COR-L47 (cell line): ENCODE measurements around the gene WNT8A.

Experiments used
- DNase-seq: peaks from one replicate; lab custom pipeline; 2025; lab: John Stamatoyannopoulos, UW

WNT8A gene

GRCh38 chr5:138091685-138092084 is 7.9 kb downstream of the WNT8A start:
- DNase-seq, result no peak

- DNase-seq, result no peak
Observed at GRCh38 chr5:138092301-138092700, 8.5 kb downstream of the WNT8A start.

GRCh38 chr5:138093036-138093435 is 9.2 kb downstream of the WNT8A start:
- DNase-seq, result no peak

DNA sequence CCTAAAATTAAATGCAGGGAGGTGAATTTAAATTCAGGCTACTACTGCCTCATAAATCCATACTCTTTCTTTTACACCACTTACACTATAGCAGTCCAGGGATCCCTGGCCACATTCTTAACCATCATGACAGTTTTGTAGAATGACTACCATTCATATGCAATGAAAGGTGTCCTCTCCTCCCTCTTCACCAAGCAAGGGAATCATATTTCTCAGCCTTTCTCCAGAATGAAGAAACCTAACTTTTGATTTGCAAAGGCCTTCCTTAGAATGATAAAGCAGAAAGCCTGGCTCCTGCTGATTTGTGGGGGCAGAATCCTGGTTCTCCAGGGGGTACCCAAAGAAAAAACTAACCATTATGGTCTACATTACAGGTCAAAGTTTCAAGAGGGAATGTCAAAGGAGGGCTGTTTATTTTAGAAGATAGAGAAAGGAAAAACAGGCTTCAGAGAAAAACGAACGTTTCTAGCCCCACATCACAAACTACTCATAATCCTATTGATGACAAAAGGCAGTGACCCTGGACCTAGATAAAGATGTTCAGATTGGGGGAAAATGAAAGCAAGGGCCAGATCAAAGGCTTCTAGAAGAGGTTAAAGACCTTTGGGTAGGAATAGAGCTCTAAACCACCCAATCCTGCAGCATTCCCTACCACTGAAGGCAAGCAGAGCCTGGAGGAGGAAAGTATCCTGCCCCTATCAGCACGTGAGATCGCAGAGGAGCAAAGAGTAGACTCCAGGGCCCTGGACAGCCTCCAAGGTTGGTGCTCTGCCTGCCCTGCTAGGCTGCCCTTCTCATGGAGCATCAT is 11.5 kb downstream of the WNT8A start:
- no peak for DNase-seq

DNA sequence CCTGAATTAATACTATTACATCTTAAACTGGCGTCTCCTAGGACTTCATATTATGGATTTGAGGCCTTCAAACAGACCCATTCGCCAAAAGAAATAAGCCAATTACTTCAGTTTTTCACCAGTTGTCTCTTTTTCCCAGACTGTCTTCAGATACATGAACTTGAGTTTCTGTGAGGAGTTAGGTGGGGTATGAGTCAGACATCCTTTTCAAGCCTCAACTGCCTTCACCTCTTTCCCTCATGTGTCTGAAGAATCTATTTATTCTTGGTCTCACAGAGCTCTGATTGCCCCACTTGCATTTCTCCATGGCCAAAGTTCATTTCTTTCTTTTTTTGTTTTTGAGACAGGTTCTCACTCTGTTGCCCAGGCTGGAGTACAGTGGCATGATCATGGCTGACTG is 12.5 kb downstream of the WNT8A start:
- DNase-seq, result no peak

DNA sequence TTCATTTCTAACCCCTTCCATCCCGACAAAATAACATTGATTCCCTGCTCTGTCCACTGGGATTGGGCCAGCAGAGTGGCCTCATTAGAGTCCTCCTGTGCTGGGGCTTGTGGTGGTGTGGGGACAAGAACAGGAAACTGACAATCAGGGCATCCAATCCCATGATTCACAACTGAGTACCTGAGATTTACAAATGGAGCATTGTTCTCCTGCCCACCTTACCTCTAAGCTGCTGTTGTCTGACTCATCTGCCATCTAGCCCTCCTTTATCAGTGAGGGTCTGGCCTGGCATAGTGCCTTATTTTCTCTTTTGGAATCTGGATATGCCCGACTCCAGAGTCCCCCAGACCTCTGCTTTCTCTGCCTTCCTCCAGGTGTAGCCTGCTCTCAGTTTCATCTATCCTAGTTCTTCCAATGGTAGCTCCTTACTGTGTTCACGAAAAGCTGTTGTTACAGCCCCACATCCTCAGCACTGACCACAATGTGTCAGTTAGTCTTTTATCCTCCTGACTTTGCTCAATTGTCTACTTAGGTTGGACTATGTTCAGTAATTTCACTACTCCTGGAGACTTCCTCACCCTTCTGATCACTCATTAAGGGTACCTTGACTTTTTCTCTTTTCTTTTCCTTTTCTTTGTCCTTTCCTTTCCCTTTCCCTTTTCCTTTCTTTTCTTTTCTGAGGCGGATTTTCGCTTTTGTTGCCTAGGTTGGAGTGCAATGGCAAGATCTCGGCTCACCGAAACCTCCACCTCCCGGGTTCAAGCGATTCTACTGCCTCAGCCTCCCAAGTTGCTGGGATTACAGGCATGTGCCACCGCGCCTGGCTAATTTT is 13.4 kb downstream of the WNT8A start:
- DNase-seq, result no peak

DNA sequence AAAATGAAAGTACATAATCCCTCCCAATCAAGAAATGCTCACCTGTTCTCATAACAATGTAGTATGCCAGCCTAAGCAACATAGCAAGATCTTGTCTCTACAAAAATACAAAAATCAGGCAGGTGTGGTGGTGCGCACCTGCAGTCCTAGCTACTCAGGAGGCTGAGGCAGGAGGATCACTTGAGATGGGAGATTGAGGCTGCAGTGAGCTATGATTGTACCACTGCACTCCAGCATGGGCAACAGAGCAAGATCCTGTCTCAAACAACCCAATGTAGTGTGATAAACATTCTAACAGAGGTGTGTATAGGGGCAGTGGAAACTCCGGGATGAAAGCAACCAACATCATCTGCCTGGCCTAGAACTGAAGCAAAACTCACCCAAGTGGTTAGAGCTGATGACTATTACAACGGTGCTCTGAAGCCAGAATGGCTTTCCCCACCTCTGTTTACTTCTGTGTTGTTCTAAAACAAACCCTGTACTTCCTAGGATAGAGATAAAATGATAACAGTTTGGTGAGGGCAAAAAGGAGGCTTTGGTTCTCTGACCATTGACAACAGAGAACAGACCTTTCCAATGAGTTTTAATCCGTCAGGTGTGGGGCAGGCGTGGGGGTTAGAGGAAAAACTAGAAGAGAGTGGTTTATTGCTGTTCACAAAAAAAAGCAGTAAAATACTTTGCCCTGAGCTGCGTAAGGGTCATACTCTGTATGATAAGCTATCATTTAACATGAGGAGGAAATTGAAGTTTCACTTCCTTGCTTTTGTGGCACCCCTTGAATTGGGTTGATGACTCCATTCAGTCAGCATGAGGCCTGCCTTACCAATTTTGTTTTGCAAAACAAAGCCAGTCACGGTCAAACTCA is 18.9 kb downstream of the WNT8A start:
- DNase-seq, result no peak

- no peak for DNase-seq
Observed at GRCh38 chr5:138103319-138103637, 19.4 kb downstream of the WNT8A start.

DNA sequence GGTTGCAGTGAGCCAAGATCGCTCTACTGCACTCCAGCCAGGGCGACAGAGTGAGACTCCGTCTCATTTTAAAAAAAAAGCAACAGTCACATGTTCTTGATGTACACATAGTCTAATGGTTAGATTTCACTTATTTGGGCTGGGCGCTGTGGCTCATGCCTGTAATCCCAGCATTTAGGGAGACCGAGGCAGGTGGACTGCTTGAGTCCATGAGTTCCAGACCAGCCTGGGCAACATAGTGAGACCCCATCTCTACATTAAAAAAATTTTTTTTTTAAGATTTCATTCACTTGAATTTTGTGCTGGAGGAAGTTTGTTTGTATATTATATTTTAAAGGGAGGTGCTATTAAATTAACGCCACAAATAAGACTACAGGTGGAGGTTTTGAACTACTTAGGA is 21.9 kb downstream of the WNT8A start:
- DNase-seq, result no peak

DNA sequence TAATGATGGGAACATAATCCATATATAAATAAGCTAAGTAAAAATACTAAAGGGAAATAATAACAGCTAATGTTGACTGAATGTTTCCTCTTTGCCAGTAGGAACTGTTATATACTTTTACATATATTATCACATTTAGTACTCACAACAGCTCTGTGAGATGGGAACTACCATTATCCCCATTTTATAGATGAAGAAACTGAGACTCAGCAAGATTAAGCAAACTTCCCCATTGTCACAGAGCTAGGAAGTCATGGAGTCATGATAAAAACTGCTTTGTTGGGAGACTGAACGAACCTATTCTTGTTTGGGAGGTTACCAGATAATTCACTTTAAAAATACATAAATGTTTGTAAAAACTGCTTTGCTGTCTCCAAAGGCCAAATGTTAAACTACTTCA is 23.4 kb downstream of the WNT8A start:
- no peak for DNase-seq

- DNase-seq, result no peak
Observed at GRCh38 chr5:138109463-138110265, 25.8 kb downstream of the WNT8A start.

GRCh38 chr5:138110266-138110963 is 26.6 kb downstream of the WNT8A start:
- peak; percentile 82 for DNase-seq

DNA sequence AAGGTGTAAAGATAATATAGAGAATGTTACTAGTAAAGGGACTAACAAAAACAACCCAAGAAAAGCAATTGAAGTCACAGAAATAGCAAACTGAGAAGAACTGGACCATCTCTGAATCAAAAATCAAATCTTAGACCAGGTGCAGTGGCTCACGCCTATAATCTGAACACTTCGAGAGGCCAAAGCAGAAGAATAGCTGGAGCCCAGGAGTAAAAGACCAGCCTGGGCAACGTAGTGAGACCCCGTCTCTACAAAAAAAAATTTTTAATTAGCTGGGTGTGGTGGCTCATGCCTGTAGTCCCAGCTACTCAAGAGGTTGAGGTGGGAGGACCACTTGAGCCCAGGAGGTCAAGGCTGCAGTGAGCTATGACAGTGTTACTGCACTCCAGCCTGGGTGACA is 27.3 kb downstream of the WNT8A start:
- DNase-seq, result no peak

- DNase-seq, result no peak
Observed at GRCh38 chr5:138111937-138112336, 28.1 kb downstream of the WNT8A start.

DNA sequence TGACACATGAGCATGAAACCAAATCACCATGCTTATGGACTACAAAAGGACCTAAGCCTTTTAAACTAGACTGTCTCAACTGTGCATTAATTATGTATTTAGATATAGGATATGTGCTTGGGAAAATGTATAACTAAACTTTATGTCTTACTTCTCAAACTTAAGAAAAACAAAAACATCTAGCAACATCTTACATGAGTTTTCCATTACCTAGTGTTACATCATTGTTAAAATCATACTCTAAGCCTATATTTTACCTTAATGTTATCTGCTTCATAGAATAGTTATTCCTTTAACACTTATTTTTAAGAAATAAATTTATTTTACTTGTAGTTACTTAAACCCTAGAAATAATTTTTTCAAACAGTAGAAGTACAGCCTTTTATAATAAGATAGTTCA is 31.4 kb downstream of the WNT8A start:
- no peak for DNase-seq

DNA sequence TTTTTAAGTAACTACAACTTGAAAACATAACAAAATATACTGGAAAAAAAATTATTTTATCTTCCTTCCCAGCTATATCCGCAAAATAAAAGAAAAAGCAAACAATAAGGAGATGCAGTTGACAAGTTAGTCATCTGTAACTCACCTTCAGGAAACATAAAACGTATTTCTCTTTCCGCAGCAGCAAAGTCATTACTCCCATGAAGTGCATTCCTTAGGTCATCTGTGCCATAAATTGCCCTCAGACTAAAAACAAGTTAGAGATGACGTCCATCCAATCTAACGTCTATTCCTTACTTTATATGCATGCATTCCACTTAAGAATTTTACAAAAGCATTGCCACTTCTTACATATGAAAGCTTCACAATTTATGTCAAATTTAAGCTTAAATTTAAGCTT is 44.5 kb downstream of the WNT8A start:
- DNase-seq, result no peak

DNA sequence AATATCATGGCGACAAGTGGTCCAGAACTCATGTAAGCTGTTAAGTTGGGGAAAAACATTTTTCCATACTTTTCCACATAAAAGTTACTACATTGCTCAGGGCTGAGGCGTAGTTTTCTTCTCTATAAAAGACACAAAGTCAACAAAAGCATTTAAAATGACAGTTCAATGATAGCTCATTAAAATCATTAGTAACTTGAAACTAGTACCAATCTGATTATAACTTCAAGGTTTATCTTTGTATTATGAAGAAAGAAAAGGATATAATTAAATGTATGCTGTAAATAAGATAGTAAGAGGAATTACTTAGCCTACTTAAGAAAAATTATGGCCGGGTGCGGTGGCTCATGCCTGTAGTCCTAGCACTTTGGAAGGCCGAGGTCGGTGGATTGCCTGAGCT is 45.5 kb downstream of the WNT8A start:
- no peak for DNase-seq

DNA sequence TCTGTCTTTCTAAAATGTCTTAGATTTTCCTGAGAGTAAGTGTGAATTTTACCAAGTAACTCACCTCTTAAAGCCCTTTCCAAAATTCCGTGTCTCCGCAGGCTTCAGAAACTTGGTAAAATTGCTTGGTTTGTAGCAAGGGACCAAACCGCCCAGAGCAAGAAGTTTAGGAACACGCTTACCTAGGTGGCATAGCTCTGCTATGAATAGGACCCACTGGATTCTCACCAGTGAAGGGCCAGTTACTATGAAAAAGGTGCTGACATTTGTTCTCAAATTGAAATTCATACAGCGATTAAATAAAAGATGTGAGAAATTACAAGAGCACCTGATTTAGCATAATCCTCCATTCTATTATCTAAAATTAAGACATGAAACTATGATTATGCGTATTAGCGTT is 48.7 kb downstream of the WNT8A start:
- no peak for DNase-seq

DNA sequence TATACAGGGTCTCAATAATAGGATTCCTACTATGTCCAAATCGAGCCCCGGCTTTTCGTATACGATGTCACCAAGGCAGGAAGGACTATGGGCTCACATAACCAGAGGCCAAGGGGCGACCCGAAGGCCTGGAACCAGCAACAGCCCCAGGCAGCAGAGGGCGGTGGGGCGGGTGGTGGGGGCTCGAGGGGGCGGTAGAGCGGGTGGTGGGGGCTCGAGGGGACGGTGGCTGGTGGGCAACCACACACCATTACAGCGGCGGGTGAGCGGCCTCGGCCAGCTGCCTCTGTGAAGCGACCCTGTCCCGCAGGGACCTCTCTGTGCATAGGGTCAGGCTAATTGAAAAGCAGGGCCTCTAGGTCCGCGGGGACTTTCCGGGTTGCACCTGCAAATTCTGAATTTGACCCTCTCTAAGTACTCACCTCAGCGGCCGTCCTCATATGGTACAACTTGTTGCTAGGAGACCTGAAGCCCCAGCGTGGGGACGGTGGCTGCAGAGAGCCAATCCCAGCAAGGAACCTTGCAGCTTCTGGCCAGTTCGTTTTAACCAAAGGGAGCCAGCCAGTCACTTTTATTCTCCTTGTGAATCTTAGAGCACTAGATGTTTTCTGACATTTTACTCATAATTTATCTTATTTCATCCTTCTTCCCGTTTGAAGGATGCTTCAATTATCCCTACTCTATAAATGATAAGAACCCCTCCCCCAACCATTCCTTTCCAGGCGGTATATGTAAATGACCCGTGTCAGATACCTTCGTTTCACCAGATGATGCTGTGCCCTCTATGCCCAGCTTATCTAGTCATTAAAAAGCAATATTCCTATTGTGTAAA is 55.3 kb downstream of the WNT8A start, which contains the start of gene NME5:
NME5 (minus strand) TSS at position 480 of the 832 bp plus-strand sequence. CDS start 648 bp downstream, outside the sequence.
- peak; percentile 72 for DNase-seq

GRCh38 chr5:138139781-138140090 is 55.9 kb downstream of the WNT8A start:
- DNase-seq, result no peak
